Parathyroid adenoma (tissue), 2 donors: Measurements from ENCODE around the gene GP5.

Experiments used
- H2AFZ ChIP-seq: fragments of 300-600 bp; sonication (generic); one replicate; pipeline ENCODE4 v1.7.0; 2017; ENCODE audit warnings: antibody characterized with exemption, mild to moderate bottlenecking
- H3K27ac ChIP-seq: fragments of 300-600 bp; sonication (generic); one replicate; pipeline ENCODE4 v1.7.0; 2017
- H3K27me3 ChIP-seq: fragments of 300-600 bp; sonication (generic); one replicate; pipeline ENCODE4 v1.7.0; 2017; ENCODE audit warnings: low read length; ENCODE audit not compliant: control insufficient read depth, insufficient read depth
- H3K36me3 ChIP-seq: fragments of 300-600 bp; sonication (generic); one replicate; pipeline ENCODE4 v1.7.0; 2017; ENCODE audit warnings: low read length; ENCODE audit not compliant: control insufficient read depth, insufficient read depth
- H3K4me1 ChIP-seq: fragments of 300-600 bp; sonication (generic); one replicate; pipeline ENCODE4 v1.7.0; 2017; ENCODE audit warnings: control low read depth
- H3K4me2 ChIP-seq: fragments of 300-600 bp; sonication (generic); one replicate; pipeline ENCODE4 v1.7.0; 2017; ENCODE audit warnings: low read length
- H3K4me3 ChIP-seq: fragments of 300-600 bp; sonication (generic); one replicate; pipeline ENCODE4 v1.7.0; 2017; ENCODE audit warnings: low read depth, low read length
- H3K79me2 ChIP-seq: fragments of 300-600 bp; sonication (generic); one replicate; pipeline ENCODE4 v1.7.0; 2017; ENCODE audit warnings: control low read depth
- H3K9ac ChIP-seq: fragments of 300-600 bp; sonication (generic); one replicate; pipeline ENCODE4 v1.7.0; 2017; ENCODE audit warnings: mild to moderate bottlenecking
- H3K9me3 ChIP-seq: fragments of 300-600 bp; sonication (generic); one replicate; pipeline ENCODE4 v1.7.0; 2017; ENCODE audit warnings: low read length; ENCODE audit not compliant: control insufficient read depth
- CTCF ChIP-seq: fragments of 300-600 bp; sonication (generic); IDR thresholded peaks from one replicate; pipeline ENCODE4 v1.7.0; 2017; ENCODE audit warnings: antibody characterized with exemption, mild to moderate bottlenecking
- donor health status: primary hyperparathyroidism.

The GP5 gene

DNA sequence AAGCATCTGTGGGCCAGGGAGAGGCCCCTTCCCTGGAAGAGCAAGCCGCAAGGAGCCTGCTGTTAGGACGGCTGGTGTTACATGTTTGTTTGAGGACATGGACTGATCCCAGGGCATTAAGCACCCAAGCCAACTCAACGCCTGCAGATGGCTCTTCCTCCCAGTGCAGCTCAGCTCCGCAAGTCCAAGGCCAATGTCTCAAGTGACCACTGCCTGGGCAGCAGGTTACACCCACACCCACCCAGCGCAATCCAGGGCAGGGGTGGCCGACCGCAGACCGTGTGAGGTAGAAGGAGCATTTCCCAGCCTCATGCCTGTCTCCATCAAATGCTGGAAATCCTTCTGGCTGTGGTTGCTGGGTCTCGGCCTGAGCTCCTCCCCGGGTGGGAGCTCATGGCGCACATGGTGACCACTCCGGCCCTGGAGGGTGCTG is 14.5 kb downstream of the GP5 start:
- Histone ChIP-seq H3K4me1 (no peaks in the 10 kb centered on the region), H3K4me2 (no peak overlapping the region), H3K79me2 (no peaks in the 10 kb centered on the region), H2AFZ (no peak overlapping the region), H3K27me3 (no peaks in the 10 kb centered on the region), H3K4me3 (no peak overlapping the region), H3K27ac (no peak overlapping the region), H3K9me3 (no peaks in the 10 kb centered on the region), H3K9ac (no peak overlapping the region), H3K36me3 (no peaks in the 10 kb centered on the region)
- TF ChIP-seq CTCF: no peak

GRCh38 chr3:194384156-194384555 is 14.9 kb downstream of the GP5 start:
- no peaks in the 10 kb centered on the region for H3K4me1 ChIP-seq
- no peaks in the 10 kb centered on the region for H3K79me2 ChIP-seq
- no peak overlapping the region for H3K4me3 ChIP-seq
- no peak for TF ChIP-seq CTCF
- no peak overlapping the region for H3K27ac ChIP-seq
- H2AFZ ChIP-seq: no peak overlapping the region
- H3K27me3 ChIP-seq: no peaks in the 10 kb centered on the region
- H3K4me2 ChIP-seq: no peak overlapping the region
- no peaks in the 10 kb centered on the region for H3K36me3 ChIP-seq
- H3K9ac ChIP-seq: no peak overlapping the region
- no peaks in the 10 kb centered on the region for H3K9me3 ChIP-seq

DNA sequence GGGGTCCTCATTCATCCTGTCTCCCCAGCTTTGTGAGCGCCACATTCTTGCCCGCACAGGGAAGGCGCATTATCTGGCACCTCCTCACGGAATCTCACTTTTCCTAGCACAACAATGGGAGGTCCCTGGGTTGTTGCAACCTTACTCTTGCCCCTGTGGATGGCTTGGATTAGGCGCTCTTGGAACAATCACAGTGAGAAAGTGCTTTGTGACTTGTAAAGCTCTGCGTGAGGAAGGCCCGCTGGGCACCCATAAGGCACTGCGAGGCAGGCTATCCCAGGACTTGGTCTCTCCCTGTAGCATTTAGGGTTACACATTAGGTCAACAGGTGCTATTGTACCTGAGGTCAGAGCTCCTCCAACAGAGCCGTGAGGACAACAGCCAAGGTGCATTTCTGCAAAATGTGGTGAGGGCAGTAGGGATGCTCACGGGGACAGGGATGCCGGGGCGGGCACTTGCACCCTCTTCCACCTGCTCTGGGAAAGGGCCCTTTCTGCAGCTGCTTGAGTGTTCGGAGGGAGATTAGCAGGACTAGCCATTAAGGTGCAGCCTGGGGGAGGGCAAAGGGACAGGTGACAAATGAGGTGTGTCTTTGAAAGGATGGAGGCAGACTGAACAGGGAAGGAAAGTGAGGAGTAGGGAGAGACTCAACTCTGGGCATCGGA is 15.7 kb downstream of the GP5 start:
- Histone ChIP-seq H3K4me1 (no peaks in the 10 kb centered on the region), H3K4me2 (no peak overlapping the region), H3K4me3 (no peak overlapping the region), H3K9ac (no peak overlapping the region), H3K27ac (no peak overlapping the region), H3K27me3 (no peaks in the 10 kb centered on the region), H3K36me3 (no peaks in the 10 kb centered on the region), H3K79me2 (no peaks in the 10 kb centered on the region), H2AFZ (no peak overlapping the region), H3K9me3 (no peaks in the 10 kb centered on the region)
- no peak for TF ChIP-seq CTCF

- no peak overlapping the region for H3K4me3 ChIP-seq
- H2AFZ ChIP-seq: no peak overlapping the region
- no peak for TF ChIP-seq CTCF
- no peak overlapping the region for H3K4me2 ChIP-seq
- no peak overlapping the region for H3K9ac ChIP-seq
- no peaks in the 10 kb centered on the region for H3K27me3 ChIP-seq
- no peak overlapping the region for H3K27ac ChIP-seq
- H3K4me1 ChIP-seq: no peaks in the 10 kb centered on the region
- H3K79me2 ChIP-seq: no peaks in the 10 kb centered on the region
- H3K9me3 ChIP-seq: no peaks in the 10 kb centered on the region
- H3K36me3 ChIP-seq: no peaks in the 10 kb centered on the region
Observed at GRCh38 chr3:194382892-194383223, 16.2 kb downstream of the GP5 start.

DNA sequence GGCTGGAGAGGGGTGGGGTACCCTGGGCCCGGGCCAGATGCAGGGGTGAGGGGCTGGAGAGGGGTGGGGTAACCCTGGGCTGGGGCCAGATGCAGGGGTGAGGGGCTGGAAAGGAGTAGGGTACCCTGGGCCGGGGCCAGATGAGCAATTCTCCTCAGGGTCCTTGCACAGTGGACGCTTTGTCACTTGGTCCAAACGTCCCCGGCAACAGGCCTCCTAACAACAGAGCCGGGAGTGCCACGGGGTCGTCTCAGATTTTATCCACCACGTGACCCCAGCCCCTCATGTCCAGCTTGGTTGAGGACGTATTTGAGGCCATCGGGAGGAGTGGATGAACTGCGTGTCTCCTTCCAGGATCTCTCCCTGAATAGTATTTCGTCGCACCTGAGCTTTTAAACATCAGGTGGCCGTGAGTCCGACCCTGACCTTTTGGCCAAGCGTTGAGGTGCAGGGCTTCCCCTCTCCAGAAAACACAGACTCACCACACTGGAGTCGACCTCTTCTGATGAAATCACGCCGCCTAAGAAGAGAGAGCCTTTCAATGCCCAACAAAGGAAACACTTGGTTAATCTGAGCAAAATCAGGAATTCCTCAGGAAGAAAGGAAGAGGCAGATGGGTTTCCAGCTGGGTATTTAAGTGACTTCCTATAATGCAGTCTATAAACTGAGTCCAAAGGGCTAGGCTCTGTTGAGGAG is 16.7 kb downstream of the GP5 start:
- Histone ChIP-seq H3K36me3 (no peaks in the 10 kb centered on the region), H3K27me3 (no peaks in the 10 kb centered on the region), H3K79me2 (no peaks in the 10 kb centered on the region), H3K9me3 (no peaks in the 10 kb centered on the region), H3K4me2 (no peak overlapping the region), H3K4me3 (no peak overlapping the region), H3K27ac (no peak overlapping the region), H3K9ac (no peak overlapping the region), H3K4me1 (no peaks in the 10 kb centered on the region), H2AFZ (no peak overlapping the region)
- no peak for TF ChIP-seq CTCF
